SK-N-MC (cell line): ENCODE measurements around the gene HDGF.

ENCODE experiments used
- DNase-seq: peaks from one replicate; pipeline ENCODE4 v3.0.0-alpha.2; 2011; ENCODE audit warnings: low read depth, low spot score
- H3K27ac ChIP-seq: fragments of 200-600 bp; sonication (generic); 2 replicates; pipeline ENCODE4 v1.5.1; 2016; ENCODE audit warnings: mixed run types
- H3K36me3 ChIP-seq: fragments of 200-600 bp; sonication (generic); 2 replicates; pipeline ENCODE4 v1.6.1; 2017; ENCODE audit warnings: antibody characterized with exemption, low read length, mixed read lengths; ENCODE audit not compliant: insufficient read depth
- H3K4me3 ChIP-seq: fragments of 200-600 bp; sonication (generic); 2 replicates; pipeline ENCODE4 v1.5.1; 2016
- H3K9ac ChIP-seq: fragments of 200-600 bp; sonication (generic); 2 replicates; pipeline ENCODE4 v1.8.0; 2017; ENCODE audit warnings: mixed run types, mixed read lengths; ENCODE audit not compliant: insufficient read length
- H3K9me3 ChIP-seq: fragments of 200-600 bp; sonication (generic); 2 replicates; pipeline ENCODE4 v1.6.1; 2017; ENCODE audit warnings: low read depth, mild to moderate bottlenecking, antibody characterized with exemption, low read length, moderate library complexity, mixed read lengths
- EZH2 ChIP-seq: fragments of 200-600 bp; sonication (generic); IDR thresholded peaks from one replicate; pipeline ENCODE4 v1.6.1; 2017; ENCODE audit warnings: antibody characterized with exemption
- FOXP2 ChIP-seq: optimal IDR thresholded peaks from 2 replicates; pipeline ENCODE3; 2011; ENCODE audit warnings: mild to moderate bottlenecking, moderate library complexity; ENCODE audit not compliant: insufficient read depth; ENCODE audit errors: extremely low read length, control extremely low read depth
- POLR2AphosphoS5 ChIP-seq: IDR thresholded peaks from 2 replicates; pipeline ENCODE4 v1.6.1; 2012; ENCODE audit warnings: mild to moderate bottlenecking, low read depth, low read length, borderline replicate concordance

Gene HDGF

GRCh38 chr1:156693848-156694689 lies 57.4 kb downstream of the HDGF start:
- no peak for DNase-seq
- TF ChIP-seq FOXP2 (no peak), EZH2 (no peak), POLR2AphosphoS5 (no peak)
- H3K4me3 ChIP-seq: no peak overlapping the region
- no peak overlapping the region for H3K27ac ChIP-seq
- no peak overlapping the region for H3K9ac ChIP-seq
- H3K36me3 ChIP-seq: no peaks in the 10 kb centered on the region
- no peaks in the 10 kb centered on the region for H3K9me3 ChIP-seq

- no peaks in the 10 kb centered on the region for H3K9me3 ChIP-seq
- no peak overlapping the region for H3K27ac ChIP-seq
- no peaks in the 10 kb centered on the region for H3K36me3 ChIP-seq
- DNase-seq: no peak
- peak overlapping the region; percentile 20 for H3K9ac ChIP-seq
- peak overlapping the region; percentile 22; the same call in 1 of the 2 replicates for H3K4me3 ChIP-seq
- TF ChIP-seq POLR2AphosphoS5: no peak
- TF ChIP-seq EZH2: no peak
- no peak for TF ChIP-seq FOXP2
These were observed 58.3 kb downstream of the HDGF start for GRCh38 chr1:156692925-156693847.

GRCh38 chr1:156692441-156692924 lies 59.0 kb downstream of the HDGF start:
- Histone ChIP-seq H3K9ac (no peak overlapping the region), H3K27ac (no peak overlapping the region), H3K9me3 (no peaks in the 10 kb centered on the region), H3K4me3 (no peak overlapping the region), H3K36me3 (no peaks in the 10 kb centered on the region)
- no peak for DNase-seq
- TF ChIP-seq EZH2 (no peak), POLR2AphosphoS5 (no peak), FOXP2 (no peak)
